HEK293 (cell line): Measurements from ENCODE around the gene PROSER3.
A peak's percentile ranks its signal among the peaks of the same experiment; 100 is the strongest.
"Not testable (repeated sequence)": the region's sequence is repeated elsewhere in the genome, so short reads cannot be mapped to it uniquely, and the experiment has no call there.

Experiments used
- CTCF ChIA-PET: fragments of 350-600 bp; formaldehyde crosslinking; extraction: SDS; loops from one replicate; lab custom pipeline; 2021; ENCODE audit warnings: antibody characterized with exemption; lab: Yijun Ruan, JAX
- POLR2A ChIA-PET: fragments of 300-600 bp; formaldehyde crosslinking; extraction: SDS; loops from one replicate; lab custom pipeline; 2020; ENCODE audit warnings: antibody characterized with exemption, inconsistent platforms; lab: Yijun Ruan, JAX
- H3K27ac ChIP-seq: fragments of 200-500 bp; sonication (Bioruptor generic); 2 replicates; pipeline ENCODE4 v1.5.1; 2014; ENCODE audit warnings: low read depth, low read length, control low read depth, inconsistent platforms; ENCODE audit errors: extremely low read depth
- H3K36me3 ChIP-seq, 2 experiments: fragments of 200-500 bp in 1 of 2; sonication (Bioruptor generic) in 1 of 2; 1 replicate in 1 of 2; 2 replicates in 1 of 2; pipeline ENCODE4 v1.5.1; 2014 to 2017; ENCODE audit warnings: inconsistent platforms in 2 of 2, low read length in 2 of 2; ENCODE audit not compliant: control insufficient read depth in 2 of 2, insufficient read depth in 1 of 2
- H3K4me1 ChIP-seq: fragments of 200-500 bp; sonication (Bioruptor generic); 2 replicates; pipeline ENCODE4 v1.5.1; 2014; ENCODE audit warnings: mild to moderate bottlenecking, low read length, inconsistent platforms; ENCODE audit not compliant: control insufficient read depth, insufficient read depth
- H3K4me3 ChIP-seq: 2 replicates; pipeline ENCODE4 v1.5.1; 2011; ENCODE audit warnings: low read depth, mild to moderate bottlenecking, control low read depth, low read length, moderate library complexity
- H3K9me3 ChIP-seq: fragments of 200-500 bp; sonication (Bioruptor generic); 2 replicates; pipeline ENCODE4 v1.5.1; 2014; ENCODE audit warnings: low read depth, low read length, inconsistent platforms; ENCODE audit not compliant: control insufficient read depth, insufficient read depth
- FEZF1 ChIP-seq: fragments of 450-650 bp; formaldehyde crosslinking; IDR thresholded peaks from 2 replicates; pipeline ENCODE4 v1.5.1; 2016; ENCODE audit warnings: missing biosample characterization, missing genetic modification characterization
- GLIS1 ChIP-seq: fragments of 450-650 bp; formaldehyde crosslinking; IDR thresholded peaks from 2 replicates; pipeline ENCODE4 v1.5.1; 2016; ENCODE audit warnings: missing biosample characterization, missing genetic modification characterization
- KLF9 ChIP-seq: fragments of 450-650 bp; formaldehyde crosslinking; IDR thresholded peaks from 2 replicates; pipeline ENCODE4 v1.5.1; 2016; ENCODE audit warnings: missing biosample characterization, missing genetic modification characterization, low read depth
- SETDB1 ChIP-seq: IDR thresholded peaks from one replicate; pipeline ENCODE4 v1.6.1; 2017; ENCODE audit warnings: mild to moderate bottlenecking, low read length, moderate library complexity, mixed read lengths; ENCODE audit not compliant: insufficient read length
- SP3 ChIP-seq: fragments of 450-650 bp; formaldehyde crosslinking; IDR thresholded peaks from 2 replicates; pipeline ENCODE4 v1.5.1; 2016; ENCODE audit warnings: missing biosample characterization, missing genetic modification characterization
- ZNF10 ChIP-seq: fragments of 450-650 bp; formaldehyde crosslinking; IDR thresholded peaks from 2 replicates; pipeline ENCODE4 v1.5.1; 2017; ENCODE audit warnings: missing biosample characterization, missing genetic modification characterization
- ZNF121 ChIP-seq: fragments of 450-650 bp; formaldehyde crosslinking; IDR thresholded peaks from 2 replicates; pipeline ENCODE4 v1.5.1; 2016; ENCODE audit warnings: missing biosample characterization, missing genetic modification characterization
- ZNF280C ChIP-seq: fragments of 450-650 bp; formaldehyde crosslinking; IDR thresholded peaks from 2 replicates; pipeline ENCODE4 v1.5.1; 2016; ENCODE audit warnings: missing biosample characterization, missing genetic modification characterization
- ZNF354C ChIP-seq: fragments of 450-650 bp; formaldehyde crosslinking; IDR thresholded peaks from 2 replicates; pipeline ENCODE4 v1.5.1; 2016; ENCODE audit warnings: missing biosample characterization, missing genetic modification characterization, low read depth, borderline replicate concordance
- ZNF426 ChIP-seq: fragments of 450-650 bp; formaldehyde crosslinking; IDR thresholded peaks from 2 replicates; pipeline ENCODE4 v1.5.1; 2017; ENCODE audit warnings: missing biosample characterization, missing genetic modification characterization, mild to moderate bottlenecking, inconsistent platforms, moderate library complexity
- ZNF561 ChIP-seq: fragments of 450-650 bp; IDR thresholded peaks from 2 replicates; pipeline ENCODE4 v1.5.1; 2018; ENCODE audit warnings: missing biosample characterization, missing genetic modification characterization, borderline replicate concordance
- ZNF600 ChIP-seq: fragments of 450-650 bp; formaldehyde crosslinking; IDR thresholded peaks from 2 replicates; pipeline ENCODE4 v1.5.1; 2016; ENCODE audit warnings: missing biosample characterization, missing genetic modification characterization
- ZNF610 ChIP-seq: fragments of 450-650 bp; formaldehyde crosslinking; IDR thresholded peaks from 2 replicates; pipeline ENCODE4 v1.5.1; 2016; ENCODE audit warnings: missing biosample characterization, missing genetic modification characterization, borderline replicate concordance
- ZNF677 ChIP-seq: fragments of 450-650 bp; IDR thresholded peaks from 2 replicates; pipeline ENCODE4 v1.5.0; 2018; ENCODE audit warnings: missing biosample characterization, mild to moderate bottlenecking, missing genetic modification characterization, moderate library complexity
- ZNF768 ChIP-seq: fragments of 450-650 bp; formaldehyde crosslinking; IDR thresholded peaks from 2 replicates; pipeline ENCODE4 v1.5.1; 2018; ENCODE audit warnings: missing biosample characterization, mild to moderate bottlenecking, missing genetic modification characterization
- ZSCAN30 ChIP-seq: fragments of 450-650 bp; IDR thresholded peaks from 2 replicates; pipeline ENCODE4 v1.5.1; 2018; ENCODE audit warnings: missing biosample characterization, mild to moderate bottlenecking, missing genetic modification characterization, moderate library complexity
- TF ChIP-seq, protein P1 (sequence below): sonication (generic); formaldehyde crosslinking; IDR thresholded peaks from 2 replicates; pipeline ENCODE4 v1.8.1; 2022; ENCODE audit warnings: mild to moderate bottlenecking, moderate library complexity, missing genetic modification reagents
- TF ChIP-seq, protein P2 (sequence below): fragments of 450-650 bp; formaldehyde crosslinking; IDR thresholded peaks from 2 replicates; pipeline ENCODE4; 2016; ENCODE audit warnings: missing biosample characterization, missing genetic modification characterization

The PROSER3 gene

DNA sequence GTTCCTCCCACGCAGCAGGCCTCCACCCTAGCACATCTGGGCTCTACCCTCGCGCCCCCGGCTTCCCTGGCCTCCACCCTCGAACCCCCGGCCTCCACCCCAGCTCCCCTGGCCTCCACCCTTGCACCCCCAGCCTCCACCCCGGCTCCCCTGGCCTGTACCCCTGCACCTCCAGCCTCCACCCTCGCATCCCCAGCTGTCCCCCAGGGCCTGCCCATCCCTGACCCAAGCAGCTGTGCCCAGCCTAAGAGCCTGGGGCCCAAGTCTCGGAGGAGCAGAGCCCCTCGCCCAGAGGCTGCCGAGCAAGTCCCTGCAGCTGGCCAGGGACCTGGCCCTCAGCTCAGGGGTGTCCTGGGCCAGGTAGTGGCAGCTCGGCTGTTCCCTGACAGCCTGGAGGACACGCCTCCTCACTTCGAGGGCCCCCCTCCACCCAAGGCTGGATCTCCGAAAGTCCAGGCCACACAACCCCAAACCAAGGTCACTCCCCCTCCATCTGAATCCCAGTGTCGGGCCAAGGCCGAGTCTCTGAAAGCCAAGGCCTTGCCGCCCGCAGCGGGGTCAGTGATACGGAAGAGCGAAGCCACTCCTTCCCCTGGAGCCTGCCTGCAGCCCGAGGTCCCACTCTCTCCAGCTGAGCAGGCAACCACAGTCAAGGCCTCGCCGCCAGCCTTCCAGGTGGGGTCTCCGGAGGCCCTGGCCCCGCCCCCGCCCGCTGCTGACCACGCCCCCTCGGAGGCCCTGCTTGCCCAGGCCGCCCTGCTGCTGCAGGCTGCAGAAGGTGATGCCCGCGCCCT is 9.5 kb downstream of the PROSER3 start (continued):
- TF ChIP-seq SETDB1 (no peak), FEZF1 (tag by site-specific recombination) (no peak), ZNF768 (no peak), ZNF561 (tag by site-specific recombination) (no peak), ZNF426 (tag by site-specific recombination) (no peak), ZNF610 (tag by site-specific recombination) (no peak), ZNF280C (tag by site-specific recombination) (no peak), ZNF677 (tag by site-specific recombination) (no peak), ZSCAN30 (tag by site-specific recombination) (no peak), ZNF600 (peak; percentile 81; the same call in 1 of the 2 replicates), KLF9 (tag by site-specific recombination) (peak; percentile 84), ZNF354C (tag by site-specific recombination) (no peak), ZNF10 (tag by site-specific recombination) (no peak)
- TF ChIP-seq, protein P1, sequence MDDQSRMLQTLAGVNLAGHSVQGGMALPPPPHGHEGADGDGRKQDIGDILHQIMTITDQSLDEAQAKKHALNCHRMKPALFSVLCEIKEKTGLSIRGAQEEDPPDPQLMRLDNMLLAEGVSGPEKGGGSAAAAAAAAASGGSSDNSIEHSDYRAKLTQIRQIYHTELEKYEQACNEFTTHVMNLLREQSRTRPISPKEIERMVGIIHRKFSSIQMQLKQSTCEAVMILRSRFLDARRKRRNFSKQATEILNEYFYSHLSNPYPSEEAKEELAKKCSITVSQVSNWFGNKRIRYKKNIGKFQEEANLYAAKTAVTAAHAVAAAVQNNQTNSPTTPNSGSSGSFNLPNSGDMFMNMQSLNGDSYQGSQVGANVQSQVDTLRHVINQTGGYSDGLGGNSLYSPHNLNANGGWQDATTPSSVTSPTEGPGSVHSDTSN = no peak
- TF ChIP-seq, protein P2, sequence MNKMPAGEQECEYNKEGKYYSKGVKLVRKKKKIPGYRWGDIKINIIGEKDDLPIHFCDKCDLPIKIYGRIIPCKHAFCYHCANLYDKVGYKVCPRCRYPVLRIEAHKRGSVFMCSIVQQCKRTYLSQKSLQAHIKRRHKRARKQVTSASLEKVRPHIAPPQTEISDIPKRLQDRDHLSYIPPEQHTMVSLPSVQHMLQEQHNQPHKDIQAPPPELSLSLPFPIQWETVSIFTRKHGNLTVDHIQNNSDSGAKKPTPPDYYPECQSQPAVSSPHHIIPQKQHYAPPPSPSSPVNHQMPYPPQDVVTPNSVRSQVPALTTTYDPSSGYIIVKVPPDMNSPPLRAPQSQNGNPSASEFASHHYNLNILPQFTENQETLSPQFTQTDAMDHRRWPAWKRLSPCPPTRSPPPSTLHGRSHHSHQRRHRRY (tag by site-specific recombination) = no peak

GRCh38 chr19:35768082-35768421 is 10.1 kb downstream of the PROSER3 start:
- TF ChIP-seq GLIS1 (tag by site-specific recombination) = peak; percentile 59
- no peak for TF ChIP-seq SP3 (tag by site-specific recombination)
- H3K9me3 ChIP-seq = no peaks in the 10 kb centered on the region
- ChIA-PET CTCF (no interaction called here), POLR2A (interaction anchor here (0.6 to 3.7 kb wide), 5 partner anchors 9 to 28 kb away, joined by 3 to 26 read pairs (median 5); partner anchors contain the start of genes HSPB6, LIN37 and PROSER3)
- no peak overlapping the region for H3K4me3 ChIP-seq
- peaks cover 50 to 79% of the 10 kb centered on the region in 2 experiments for H3K36me3 ChIP-seq
- 0 out of 2 replicates have a peak overlapping the region, but pooled peaks have one; percentile 37 for H3K27ac ChIP-seq
- peaks cover 7% of the 10 kb centered on the region; the same call in 1 of the 2 replicates for H3K4me1 ChIP-seq

DNA sequence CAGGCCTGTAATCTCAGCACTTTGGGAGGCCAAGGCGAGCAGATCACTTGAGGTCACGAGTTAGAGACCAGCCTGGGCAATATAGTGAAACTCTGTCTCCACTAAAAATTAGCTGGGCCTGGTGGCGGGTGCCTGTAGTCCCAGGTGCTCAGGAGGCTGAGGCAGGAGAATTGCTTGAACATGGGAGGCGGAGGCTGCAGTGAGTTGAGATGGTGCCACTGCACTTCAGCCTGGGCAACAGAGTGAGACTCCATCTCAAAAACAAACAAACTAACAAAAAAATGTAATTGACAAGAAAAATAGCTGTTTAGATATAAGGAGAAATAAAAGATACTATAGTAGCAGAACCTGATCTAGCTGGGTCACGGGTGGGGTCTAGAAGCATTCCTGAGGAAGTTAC is 14.4 kb downstream of the PROSER3 start:
- H3K9me3 ChIP-seq, H3K4me3 ChIP-seq, H3K27ac ChIP-seq: not testable (repeated sequence)
- POLR2A ChIA-PET = interaction anchor here (0.9 to 3.8 kb wide), 11 partner anchors 11 to 242 kb away, joined by 3 to 39 read pairs (median 6); partner anchors contain the start of genes ALKBH6, HSPB6, IGFLR1 and LIN37
- TF ChIP-seq ZNF121 (tag by site-specific recombination) = peak; percentile 95
- CTCF ChIA-PET = interaction anchor here (1.8 kb wide), 1 partner anchor 47 kb away, joined by 5 read pairs; no protein-coding TSS in a partner anchor
- peaks cover 24% of the 10 kb centered on the region for H3K4me1 ChIP-seq
- peaks cover 16 to 38% of the 10 kb centered on the region in 2 experiments for H3K36me3 ChIP-seq
